Measurements from ENCODE around the gene KLRB1.
"Not testable (repeated sequence)": the region's sequence is repeated elsewhere in the genome, so short reads cannot be mapped to it uniquely, and the experiment has no call there.

The KLRB1 gene

DNA sequence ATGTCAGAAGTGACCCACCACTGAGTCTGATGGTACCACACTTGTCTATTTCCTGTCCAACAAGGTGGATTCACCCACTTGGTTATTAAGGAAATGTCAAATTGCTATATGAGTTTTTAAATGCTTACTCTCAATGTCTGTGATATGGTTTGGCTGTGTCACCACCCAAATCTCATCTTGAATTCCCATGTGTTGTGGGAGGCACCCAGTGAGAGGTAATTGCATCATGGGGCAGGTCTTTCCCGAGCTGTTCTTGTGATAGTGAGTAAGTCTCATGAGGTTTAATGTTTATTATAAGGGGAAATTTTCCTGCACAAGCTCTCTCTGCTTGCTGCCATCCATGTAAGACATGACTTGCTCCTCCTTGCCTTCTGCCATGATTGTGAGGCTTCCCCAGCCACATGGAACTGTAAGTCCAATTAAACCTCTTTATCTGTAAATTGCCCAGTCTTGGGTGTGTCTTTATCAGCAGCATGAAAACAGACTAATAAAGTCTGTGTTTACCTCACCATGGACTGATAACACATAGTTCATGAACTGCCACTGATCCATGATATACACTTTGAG is 37.4 kb upstream of the KLRB1 start:
- not testable (repeated sequence) for H3K79me1 ChIP-seq (ENCODE audit: low read depth, low read length)

DNA sequence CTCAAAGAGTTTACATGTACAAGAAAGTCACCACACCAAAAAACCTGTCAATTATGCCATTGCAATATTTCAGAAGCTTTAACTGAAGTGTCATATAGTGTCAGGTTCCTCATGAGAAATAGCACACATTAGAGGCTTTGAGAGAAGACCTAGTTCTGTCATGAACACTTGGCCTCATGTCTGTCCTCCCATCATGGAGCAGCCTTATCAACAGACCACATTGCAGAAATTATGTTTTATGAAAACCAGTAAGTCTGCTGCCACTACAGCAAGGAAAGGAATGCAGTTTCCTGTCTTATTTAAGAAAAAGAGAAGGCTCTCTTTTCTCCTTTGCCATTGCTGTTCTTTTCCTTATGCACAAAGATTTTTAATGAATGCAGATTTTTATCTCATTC is 35.5 kb upstream of the KLRB1 start:
- Histone ChIP-seq H3K23ac (ENCODE audit: low read depth, low read length, poor library complexity) (no peak overlapping the region), H3K4ac (ENCODE audit: low read length) (no peak overlapping the region), H3K18ac (ENCODE audit: low read length) (no peak overlapping the region), H3K4me3 (ENCODE audit: low read length in 2 of 2) (no peak overlapping the region), H4K91ac (ENCODE audit: low read depth, low read length, poor library complexity) (no peak overlapping the region), H3K9ac (ENCODE audit: low read depth, low read length, poor library complexity) (no peak overlapping the region), H2BK120ac (ENCODE audit: low read depth, low read length) (no peak overlapping the region), H3K4me2 (ENCODE audit: insufficient read depth, low read length, poor library complexity, severe bottlenecking) (no peak overlapping the region), H3K36me3 (replicated peaks in 1 of 2; ENCODE audit: control insufficient read depth in 2 of 2, insufficient read depth in 2 of 2, low read length in 2 of 2) (no peaks in the 10 kb centered on the region), H2AFZ (ENCODE audit: low read length) (no peak overlapping the region), H3K14ac (ENCODE audit: low read length) (no peak overlapping the region), H2AK5ac (ENCODE audit: low read depth, low read length) (no peak overlapping the region), H3K79me1 (ENCODE audit: low read depth, low read length) (no peaks in the 10 kb centered on the region), H2BK15ac (ENCODE audit: low read length) (no peak overlapping the region), H3K9me3 (replicated peaks in 1 of 2; ENCODE audit: control insufficient read depth in 2 of 2, insufficient read depth in 1 of 2, low read depth in 1 of 2, low read length in 2 of 2) (no peaks in the 10 kb centered on the region), H2BK12ac (ENCODE audit: low read length) (no peak overlapping the region), H2BK5ac (ENCODE audit: low read length) (no peak overlapping the region), H4K8ac (ENCODE audit: low read depth, low read length) (no peak overlapping the region), H3K27me3 (ENCODE audit: control insufficient read depth in 3 of 3, insufficient read depth in 3 of 3, low read depth in 1 of 3, low read length in 3 of 3) (no peaks in the 10 kb centered on the region), H3K27ac (replicated peaks; ENCODE audit: low read length) (no peak overlapping the region), H3K4me1 (ENCODE audit: control insufficient read depth in 2 of 2, insufficient read depth in 1 of 2, low read depth in 1 of 2, low read length in 2 of 2) (peaks cover 2 to 4% of the 10 kb centered on the region in 2 donors)
- DNase-seq (ENCODE audit: low spot score), result no peak

More for the DNA sequence above, 37.4 kb upstream of the KLRB1 start:
- H2BK15ac ChIP-seq (ENCODE audit: low read length); H3K4me3 ChIP-seq (ENCODE audit: low read length in 2 of 2); H2BK120ac ChIP-seq (ENCODE audit: low read depth, low read length); DNase-seq (ENCODE audit: low spot score); H4K91ac ChIP-seq (ENCODE audit: low read depth, low read length, poor library complexity); H3K4me2 ChIP-seq (ENCODE audit: insufficient read depth, low read length, poor library complexity, severe bottlenecking); H3K4ac ChIP-seq (ENCODE audit: low read length); H3K27me3 ChIP-seq (ENCODE audit: control insufficient read depth in 3 of 3, insufficient read depth in 3 of 3, low read depth in 1 of 3, low read length in 3 of 3); H3K18ac ChIP-seq (ENCODE audit: low read length); H3K9me3 ChIP-seq (replicated peaks in 1 of 2; ENCODE audit: control insufficient read depth in 2 of 2, insufficient read depth in 1 of 2, low read depth in 1 of 2, low read length in 2 of 2); H3K9ac ChIP-seq (ENCODE audit: low read depth, low read length, poor library complexity); H3K23ac ChIP-seq (ENCODE audit: low read depth, low read length, poor library complexity); H4K8ac ChIP-seq (ENCODE audit: low read depth, low read length); H2AFZ ChIP-seq (ENCODE audit: low read length); H3K27ac ChIP-seq (replicated peaks; ENCODE audit: low read length); H2BK12ac ChIP-seq (ENCODE audit: low read length); H3K14ac ChIP-seq (ENCODE audit: low read length); H2BK5ac ChIP-seq (ENCODE audit: low read length); H3K4me1 ChIP-seq (ENCODE audit: control insufficient read depth in 2 of 2, insufficient read depth in 1 of 2, low read depth in 1 of 2, low read length in 2 of 2); H3K36me3 ChIP-seq (replicated peaks in 1 of 2; ENCODE audit: control insufficient read depth in 2 of 2, insufficient read depth in 2 of 2, low read length in 2 of 2); H2AK5ac ChIP-seq (ENCODE audit: low read depth, low read length): not testable (repeated sequence)
- no CpG with 5 or more reads among the region's 1 CpG for WGBS, 2 donors (ENCODE audit: extremely low coverage in 2 of 2, insufficient read length in 2 of 2, insufficient replicate concordance in 1 of 2)

- H2BK120ac ChIP-seq (ENCODE audit: low read depth, low read length), result no peak overlapping the region
- peaks cover 2 to 4% of the 10 kb centered on the region in 2 donors for H3K4me1 ChIP-seq (ENCODE audit: control insufficient read depth in 2 of 2, insufficient read depth in 1 of 2, low read depth in 1 of 2, low read length in 2 of 2)
- no peak overlapping the region for H2BK12ac ChIP-seq (ENCODE audit: low read length)
- H3K36me3 ChIP-seq (replicated peaks in 1 of 2; ENCODE audit: control insufficient read depth in 2 of 2, insufficient read depth in 2 of 2, low read length in 2 of 2), result no peaks in the 10 kb centered on the region
- no peak overlapping the region for H3K4ac ChIP-seq (ENCODE audit: low read length)
- DNase-seq (ENCODE audit: low spot score), result no peak
- no peak overlapping the region for H4K8ac ChIP-seq (ENCODE audit: low read depth, low read length)
- WGBS, 2 donors (ENCODE audit: extremely low coverage in 2 of 2, insufficient read length in 2 of 2, insufficient replicate concordance in 1 of 2), result no CpG with 5 or more reads among the region's 15 CpGs
- H3K9me3 ChIP-seq (replicated peaks in 1 of 2; ENCODE audit: control insufficient read depth in 2 of 2, insufficient read depth in 1 of 2, low read depth in 1 of 2, low read length in 2 of 2), result no peaks in the 10 kb centered on the region
- no peak overlapping the region for H2AFZ ChIP-seq (ENCODE audit: low read length)
- no peaks in the 10 kb centered on the region for H3K79me1 ChIP-seq (ENCODE audit: low read depth, low read length)
- no peak overlapping the region for H3K14ac ChIP-seq (ENCODE audit: low read length)
- no peak overlapping the region for H3K4me3 ChIP-seq (ENCODE audit: low read length in 2 of 2)
- no peak overlapping the region for H2BK5ac ChIP-seq (ENCODE audit: low read length)
- H3K9ac ChIP-seq (ENCODE audit: low read depth, low read length, poor library complexity), result no peak overlapping the region
- no peak overlapping the region for H4K91ac ChIP-seq (ENCODE audit: low read depth, low read length, poor library complexity)
- no peak overlapping the region for H3K27ac ChIP-seq (replicated peaks; ENCODE audit: low read length)
- no peak overlapping the region for H3K18ac ChIP-seq (ENCODE audit: low read length)
- H2AK5ac ChIP-seq (ENCODE audit: low read depth, low read length), result no peak overlapping the region
- no peak overlapping the region for H3K23ac ChIP-seq (ENCODE audit: low read depth, low read length, poor library complexity)
- no peak overlapping the region for H2BK15ac ChIP-seq (ENCODE audit: low read length)
- H3K4me2 ChIP-seq (ENCODE audit: insufficient read depth, low read length, poor library complexity, severe bottlenecking), result no peak overlapping the region
- H3K27me3 ChIP-seq (ENCODE audit: control insufficient read depth in 3 of 3, insufficient read depth in 3 of 3, low read depth in 1 of 3, low read length in 3 of 3), result no peaks in the 10 kb centered on the region
Measured at GRCh38 chr12:9642606-9643265, 35.0 kb upstream of the KLRB1 start.

GRCh38 chr12:9640024-9640423 is 32.3 kb upstream of the KLRB1 start:
- Histone ChIP-seq H2BK12ac (ENCODE audit: low read length) (no peak overlapping the region), H3K4ac (ENCODE audit: low read length) (no peak overlapping the region), H2BK15ac (ENCODE audit: low read length) (no peak overlapping the region), H3K18ac (ENCODE audit: low read length) (no peak overlapping the region), H3K14ac (ENCODE audit: low read length) (no peak overlapping the region), H3K9me3 (replicated peaks in 1 of 2; ENCODE audit: control insufficient read depth in 2 of 2, insufficient read depth in 1 of 2, low read depth in 1 of 2, low read length in 2 of 2) (peaks cover 0 to 3% of the 10 kb centered on the region in 2 donors), H3K23ac (ENCODE audit: low read depth, low read length, poor library complexity) (no peak overlapping the region), H2AK5ac (ENCODE audit: low read depth, low read length) (no peak overlapping the region), H3K36me3 (replicated peaks in 1 of 2; ENCODE audit: control insufficient read depth in 2 of 2, insufficient read depth in 2 of 2, low read length in 2 of 2) (no peaks in the 10 kb centered on the region), H3K4me3 (ENCODE audit: low read length in 2 of 2) (no peak overlapping the region), H3K4me1 (ENCODE audit: control insufficient read depth in 2 of 2, insufficient read depth in 1 of 2, low read depth in 1 of 2, low read length in 2 of 2) (no peaks in the 10 kb centered on the region), H3K79me1 (ENCODE audit: low read depth, low read length) (no peaks in the 10 kb centered on the region), H2BK5ac (ENCODE audit: low read length) (no peak overlapping the region), H4K91ac (ENCODE audit: low read depth, low read length, poor library complexity) (no peak overlapping the region), H2AFZ (ENCODE audit: low read length) (no peak overlapping the region), H3K27me3 (ENCODE audit: control insufficient read depth in 3 of 3, insufficient read depth in 3 of 3, low read depth in 1 of 3, low read length in 3 of 3) (no peaks in the 10 kb centered on the region), H2BK120ac (ENCODE audit: low read depth, low read length) (no peak overlapping the region), H4K8ac (ENCODE audit: low read depth, low read length) (no peak overlapping the region), H3K9ac (ENCODE audit: low read depth, low read length, poor library complexity) (no peak overlapping the region), H3K27ac (replicated peaks; ENCODE audit: low read length) (no peak overlapping the region), H3K4me2 (ENCODE audit: insufficient read depth, low read length, poor library complexity, severe bottlenecking) (no peak overlapping the region)
- WGBS, 2 donors (ENCODE audit: extremely low coverage in 2 of 2, insufficient read length in 2 of 2, insufficient replicate concordance in 1 of 2), result no CpG with 5 or more reads among the region's 2 CpGs
- DNase-seq (ENCODE audit: low spot score), result no peak

All from neuronal stem cell (in vitro differentiated cells).